Limb (tissue), 2 donors: ENCODE data around the gene RCCD1.
"Not testable (repeated sequence)": the region's sequence is repeated elsewhere in the genome, so short reads cannot be mapped to it uniquely, and the experiment has no call there.

Source experiments
- DNase-seq, 2 donors: peaks; one replicate each; pipeline ENCODE4 v3.0.0-alpha.2; 2016; ENCODE audit errors: extremely low spot score in 2 of 2

Gene RCCD1

GRCh38 chr15:90954712-90955623, at the start of gene RCCD1:
Gene RCCD1, plus strand, starts transcription at chr15:90954884. Its CDS starts 1,851 bp downstream, at chr15:90956735.
- peak; percentile 93 to 94 for DNase-seq

GRCh38 chr15:90905306-90906180, 49.1 kb upstream of the RCCD1 start:
- DNase-seq, result no peak

GRCh38 chr15:90906181-90906849, 48.4 kb upstream of the RCCD1 start:
- DNase-seq, result no peak

- no peak for DNase-seq
Measured at GRCh38 chr15:90907051-90907660, 47.5 kb upstream of the RCCD1 start.

GRCh38 chr15:90907838-90908507, 46.7 kb upstream of the RCCD1 start:
- no peak for DNase-seq

DNA sequence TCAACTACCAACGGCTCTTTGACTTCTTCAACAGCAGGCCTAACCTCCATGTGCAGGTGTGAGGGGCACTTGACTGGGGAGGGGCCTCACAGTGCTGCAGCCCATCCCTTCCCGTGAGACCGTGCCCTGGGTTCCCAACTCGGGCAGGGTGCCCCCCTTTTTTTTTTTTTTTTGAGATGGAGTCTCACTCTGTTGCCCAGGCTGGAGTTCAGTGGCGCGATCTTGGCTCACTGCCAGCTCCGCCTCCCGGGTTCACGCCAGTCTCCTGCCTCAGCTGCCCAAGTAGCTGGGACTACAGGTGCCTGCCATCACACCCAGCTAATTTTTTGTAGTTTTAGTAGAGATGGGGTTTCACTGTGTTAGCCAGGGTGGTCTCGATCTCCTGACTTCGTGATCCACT, 45.2 kb upstream of the RCCD1 start:
- not testable (repeated sequence) for DNase-seq

GRCh38 chr15:90909976-90910375, 44.7 kb upstream of the RCCD1 start:
- DNase-seq, result no peak

- DNase-seq, result no peak
Measured at GRCh38 chr15:90910441-90911301, 44.0 kb upstream of the RCCD1 start.

- no peak for DNase-seq
Measured at GRCh38 chr15:90911302-90911623, 43.4 kb upstream of the RCCD1 start.

DNA sequence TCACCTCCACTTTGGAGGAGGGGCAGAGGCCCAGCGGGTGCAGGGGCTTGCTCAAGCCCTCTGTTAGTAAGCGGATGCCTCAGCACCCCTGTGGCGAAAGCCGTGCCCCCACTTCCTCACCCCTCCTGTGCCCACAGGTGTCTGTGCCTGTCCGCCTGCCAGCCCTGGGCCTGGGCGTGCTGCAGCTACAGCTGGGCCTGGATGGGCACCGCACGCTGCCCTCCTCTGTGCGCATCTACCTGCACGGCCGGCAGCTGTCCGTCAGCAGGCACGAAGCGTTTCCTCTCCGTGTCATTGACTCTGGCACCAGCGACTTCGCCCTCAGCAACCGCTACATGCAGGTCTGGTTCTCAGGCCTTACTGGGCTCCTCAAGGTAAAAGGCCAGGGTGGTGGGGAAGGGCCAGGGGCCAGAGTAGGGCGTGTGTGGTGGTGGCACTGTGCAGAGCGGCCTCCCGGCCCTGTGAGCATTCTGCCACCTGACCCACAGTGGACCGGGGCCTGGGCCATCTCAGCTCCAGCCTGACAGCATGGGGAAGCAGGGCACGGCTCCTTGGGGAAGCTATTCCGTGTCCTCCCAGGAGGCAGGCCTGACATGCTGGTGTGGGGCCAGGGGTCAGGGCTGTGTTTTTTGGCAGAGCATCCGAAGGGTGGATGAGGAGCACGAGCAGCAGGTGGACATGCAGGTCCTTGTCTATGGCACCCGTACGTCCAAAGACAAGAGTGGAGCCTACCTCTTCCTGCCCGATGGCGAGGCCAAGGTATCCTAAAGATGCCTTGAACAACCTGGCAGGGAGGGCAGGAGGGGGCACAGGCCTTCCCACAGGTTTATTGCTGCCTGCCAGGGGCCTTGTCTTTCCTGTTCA, 42.5 kb upstream of the RCCD1 start:
- no peak for DNase-seq

GRCh38 chr15:90912770-90913075, 42.0 kb upstream of the RCCD1 start:
- no peak for DNase-seq

DNA sequence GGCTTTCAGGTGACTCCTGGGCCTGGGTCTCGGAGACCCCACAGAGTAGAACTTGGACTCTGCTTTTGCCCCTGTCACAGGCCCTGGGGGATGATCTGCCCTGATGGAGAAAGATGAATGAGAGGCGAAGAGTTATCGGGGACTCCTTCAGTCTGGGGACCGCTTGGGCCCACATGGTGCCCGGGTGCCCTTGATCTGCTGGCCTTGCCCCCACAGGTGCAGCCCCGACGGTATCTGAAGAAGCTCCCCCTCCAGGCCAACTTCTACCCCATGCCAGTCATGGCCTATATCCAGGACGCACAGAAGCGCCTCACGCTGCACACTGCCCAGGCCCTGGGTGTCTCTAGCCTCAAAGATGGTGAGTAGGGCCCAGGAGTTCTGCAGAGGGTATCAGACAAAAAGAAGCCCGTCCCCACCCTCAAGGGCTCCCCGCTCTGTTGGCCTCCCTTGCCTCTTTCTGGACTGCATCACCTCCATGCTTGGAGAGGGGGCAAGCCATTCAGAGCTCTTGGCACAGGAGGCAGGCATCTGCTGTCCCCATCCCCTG, 41.2 kb upstream of the RCCD1 start:
- DNase-seq, result no peak

GRCh38 chr15:90914305-90915080, 40.2 kb upstream of the RCCD1 start:
- no peak for DNase-seq

- no peak for DNase-seq
Measured at GRCh38 chr15:90915216-90915807, 39.4 kb upstream of the RCCD1 start.

DNA sequence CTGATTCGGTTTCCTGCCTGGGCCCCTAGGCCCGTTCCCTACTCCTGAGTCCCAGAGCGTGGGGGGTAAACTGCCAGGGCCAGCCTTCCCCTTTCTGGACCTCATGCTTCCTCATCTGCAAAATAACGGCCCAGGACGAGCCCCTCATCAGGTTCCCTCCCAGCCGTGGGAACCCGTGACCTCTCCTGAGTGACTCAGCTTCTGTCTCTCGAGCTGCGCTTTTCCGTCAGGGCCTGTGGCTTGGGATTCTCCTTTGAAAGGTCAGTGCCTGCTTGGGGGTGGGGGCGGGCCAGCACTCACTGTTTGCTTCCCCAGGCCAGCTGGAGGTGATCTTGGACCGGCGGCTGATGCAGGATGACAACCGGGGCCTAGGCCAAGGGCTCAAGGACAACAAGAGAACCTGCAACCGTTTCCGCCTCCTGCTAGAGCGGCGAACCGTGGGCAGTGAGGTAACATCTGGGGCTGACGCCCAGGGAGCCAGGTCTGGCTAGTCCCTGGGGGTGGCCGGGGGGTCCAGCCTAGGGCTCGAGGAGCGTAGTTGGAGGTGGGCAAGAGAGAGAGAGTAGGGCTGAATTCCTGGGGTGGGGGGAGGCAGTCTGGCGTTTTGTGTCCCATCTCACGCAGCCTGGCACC, 38.8 kb upstream of the RCCD1 start:
- no peak for DNase-seq

- no peak for DNase-seq
Measured at GRCh38 chr15:90916461-90916860, 38.2 kb upstream of the RCCD1 start.

GRCh38 chr15:90917569-90917968, 37.1 kb upstream of the RCCD1 start:
- no peak for DNase-seq
